ENCODE results near the gene SLC5A3. TPM values are rescaled to one million over a fixed set of nuclear protein-coding genes. Genes with fewer than 3 reads are reported as not detected.

Gene SLC5A3
- total RNA-seq, 2 donors from 2014 or later = 37.6 to 39.8 TPM

DNA sequence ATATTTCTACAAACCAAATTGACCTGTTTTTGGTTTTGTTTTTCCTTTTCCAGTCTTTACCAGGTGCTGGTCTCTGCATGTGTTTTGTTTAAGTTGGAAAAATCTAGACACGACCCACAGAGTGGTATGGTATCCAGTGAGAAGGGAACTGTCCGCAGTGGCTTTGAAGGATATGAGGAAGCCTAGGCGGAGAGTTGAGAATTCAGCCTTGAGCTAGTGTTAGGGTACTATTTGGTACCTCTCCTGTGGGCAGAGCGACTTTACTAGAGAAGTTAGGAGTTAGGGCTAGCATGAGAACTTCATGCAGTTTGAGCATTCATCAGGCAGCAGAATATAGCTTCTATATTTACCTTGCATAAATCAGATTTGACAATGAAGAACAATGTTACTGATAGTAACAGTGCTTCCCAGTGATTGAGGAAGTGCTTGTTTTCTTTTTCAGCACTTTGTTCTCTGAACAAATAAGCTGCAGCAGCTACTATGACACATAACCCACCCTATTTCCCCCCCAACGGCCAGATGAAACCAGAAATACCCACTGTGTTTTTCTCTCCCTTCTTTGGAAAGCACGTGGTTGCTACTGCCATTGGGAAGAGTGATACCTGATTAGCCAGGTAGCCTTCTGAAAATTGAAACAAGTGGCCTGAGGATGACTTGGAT, 19.0 kb downstream of the SLC5A3 start:
- ATAC-seq (replicated peaks in 1 of 2) (peak in 1 of 2 donors; percentile 40), DNase-seq (no peak)
- Mint-ChIP-seq H3K27me3 (ENCODE audit: low read depth) (no peaks in the 10 kb centered on the region), H3K4me1 (ENCODE audit: low read depth) (peaks cover 46% of the 10 kb centered on the region), H3K36me3 (ENCODE audit: insufficient read depth in 2 of 2) (peaks cover 6 to 23% of the 10 kb centered on the region in 2 donors), H3K27ac (peak overlapping the region; percentile 70), H3K4me3 (peak overlapping the region in 1 of 2 donors; percentile 13), H3K9me3 (no peaks in the 10 kb centered on the region)

- no peak overlapping the region for H3K4me3 Mint-ChIP-seq
- no peaks in the 10 kb centered on the region for H3K9me3 Mint-ChIP-seq
- H3K4me1 Mint-ChIP-seq (ENCODE audit: low read depth) = peaks cover 53% of the 10 kb centered on the region
- no peaks in the 10 kb centered on the region for H3K27me3 Mint-ChIP-seq (ENCODE audit: low read depth)
- peaks cover 6 to 25% of the 10 kb centered on the region in 2 donors for H3K36me3 Mint-ChIP-seq (ENCODE audit: insufficient read depth in 2 of 2)
- no peak overlapping the region for H3K27ac Mint-ChIP-seq
- DNase-seq = no peak
- no peak for ATAC-seq (replicated peaks in 1 of 2)
Measured at GRCh38 chr21:34093083-34093482, 19.7 kb downstream of the SLC5A3 start.

- no peak for DNase-seq
- H3K9me3 Mint-ChIP-seq = no peaks in the 10 kb centered on the region
- ATAC-seq (replicated peaks in 1 of 2) = no peak
- H3K4me3 Mint-ChIP-seq = no peak overlapping the region
- H3K27ac Mint-ChIP-seq = no peak overlapping the region
- H3K27me3 Mint-ChIP-seq (ENCODE audit: low read depth) = no peaks in the 10 kb centered on the region
- H3K4me1 Mint-ChIP-seq (ENCODE audit: low read depth) = peaks cover 71% of the 10 kb centered on the region
- H3K36me3 Mint-ChIP-seq (ENCODE audit: insufficient read depth in 2 of 2) = peaks cover 6 to 29% of the 10 kb centered on the region in 2 donors
Measured at GRCh38 chr21:34094949-34095348, 21.6 kb downstream of the SLC5A3 start.

DNA sequence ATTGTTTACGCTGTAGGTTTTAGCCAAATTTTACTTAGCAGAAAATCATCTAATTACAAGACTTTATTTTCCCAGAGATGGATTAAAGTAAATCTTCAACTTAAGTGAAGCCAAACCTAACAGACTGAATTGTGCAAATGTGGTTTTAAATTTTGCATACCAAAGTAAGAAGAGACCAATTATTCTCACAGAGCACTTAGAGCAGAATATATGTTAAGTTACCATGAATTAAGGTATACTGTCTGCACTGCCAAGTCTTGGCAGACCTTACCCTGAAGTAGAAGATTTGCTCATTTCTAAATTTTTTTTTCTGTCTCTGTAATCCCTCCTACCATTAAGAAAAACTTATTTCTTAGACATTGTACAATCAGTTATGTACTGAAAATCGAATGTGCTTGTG, 24.1 kb downstream of the SLC5A3 start:
- Mint-ChIP-seq H3K9me3 (no peaks in the 10 kb centered on the region), H3K4me3 (no peak overlapping the region), H3K36me3 (ENCODE audit: insufficient read depth in 2 of 2) (peaks cover 6 to 29% of the 10 kb centered on the region in 2 donors), H3K27me3 (ENCODE audit: low read depth) (no peaks in the 10 kb centered on the region), H3K27ac (no peak overlapping the region), H3K4me1 (ENCODE audit: low read depth) (peaks cover 76% of the 10 kb centered on the region)
- no peak for DNase-seq
- no peak for ATAC-seq (replicated peaks in 1 of 2)

DNA sequence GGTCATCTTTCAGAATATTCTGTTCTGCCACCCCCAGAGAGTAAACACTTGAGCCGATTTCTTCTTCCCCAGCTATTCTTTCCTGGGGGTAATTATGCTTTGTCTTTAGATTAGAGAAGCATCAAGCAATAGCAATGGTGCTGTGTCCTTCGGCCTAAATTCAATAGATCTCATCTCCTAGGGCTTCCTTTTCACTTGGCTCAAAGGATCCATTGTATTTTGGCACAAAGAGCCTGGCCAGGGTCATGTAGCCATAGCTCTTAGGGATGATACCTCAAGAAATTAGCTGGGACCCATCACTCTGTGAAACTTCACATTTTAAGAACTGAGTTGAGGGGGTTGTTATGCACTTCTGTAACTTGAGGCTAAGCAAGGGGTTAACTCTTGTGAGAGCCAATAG, 27.0 kb downstream of the SLC5A3 start:
- H3K9me3 Mint-ChIP-seq = no peaks in the 10 kb centered on the region
- H3K36me3 Mint-ChIP-seq (ENCODE audit: insufficient read depth in 2 of 2) = peaks cover 9 to 32% of the 10 kb centered on the region in 2 donors
- no peak overlapping the region for H3K27ac Mint-ChIP-seq

GRCh38 chr21:34100790-34101189, 27.4 kb downstream of the SLC5A3 start:
- H3K27ac Mint-ChIP-seq = peak overlapping the region; percentile 37
- no peak overlapping the region for H3K4me3 Mint-ChIP-seq
- DNase-seq = no peak
- peaks cover 9 to 31% of the 10 kb centered on the region in 2 donors for H3K36me3 Mint-ChIP-seq (ENCODE audit: insufficient read depth in 2 of 2)
- H3K4me1 Mint-ChIP-seq (ENCODE audit: low read depth) = peaks cover 93% of the 10 kb centered on the region
- ATAC-seq (replicated peaks in 1 of 2) = no peak
- no peaks in the 10 kb centered on the region for H3K27me3 Mint-ChIP-seq (ENCODE audit: low read depth)
- H3K9me3 Mint-ChIP-seq = no peaks in the 10 kb centered on the region

More for the DNA sequence above, 27.0 kb downstream of the SLC5A3 start:
- DNase-seq (no peak), ATAC-seq (replicated peaks in 1 of 2) (no peak)
- H3K4me3 Mint-ChIP-seq = no peak overlapping the region
- H3K4me1 Mint-ChIP-seq (ENCODE audit: low read depth) = peaks cover 88% of the 10 kb centered on the region
- H3K27me3 Mint-ChIP-seq (ENCODE audit: low read depth) = no peaks in the 10 kb centered on the region

- peak; percentile 62 to 75 for ATAC-seq (replicated peaks in 1 of 2)
- Mint-ChIP-seq H3K27ac (peak overlapping the region; percentile 86), H3K4me3 (peak overlapping the region in 1 of 2 donors; percentile 56), H3K4me1 (ENCODE audit: low read depth) (peaks cover 88% of the 10 kb centered on the region), H3K36me3 (ENCODE audit: insufficient read depth in 2 of 2) (peaks cover 16 to 24% of the 10 kb centered on the region in 2 donors), H3K27me3 (ENCODE audit: low read depth) (no peaks in the 10 kb centered on the region), H3K9me3 (no peaks in the 10 kb centered on the region)
- DNase-seq = no peak
Measured at GRCh38 chr21:34105947-34106541, 32.7 kb downstream of the SLC5A3 start.

- no peak for ATAC-seq (replicated peaks in 1 of 2)
Measured at GRCh38 chr21:34107606-34108005, 34.2 kb downstream of the SLC5A3 start.

DNA sequence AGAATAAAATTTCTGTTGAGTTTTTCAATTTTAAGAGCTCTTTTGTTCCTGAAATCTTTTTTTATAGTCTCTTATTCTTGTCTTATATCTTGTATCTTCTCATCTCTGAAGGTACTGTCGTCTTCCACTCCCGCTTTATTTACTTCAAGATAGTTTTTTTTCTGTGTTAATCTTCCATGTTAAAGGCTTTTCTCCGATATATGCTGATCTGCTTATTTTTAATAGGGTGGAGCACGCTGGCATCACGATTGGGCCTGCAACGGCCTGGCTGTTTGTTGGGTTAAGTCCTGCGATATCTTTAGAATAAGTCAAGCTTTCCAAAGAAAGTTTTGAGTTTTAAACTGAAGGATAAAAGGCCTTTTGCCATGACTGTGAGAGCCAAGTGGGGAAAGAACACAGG, 35.7 kb downstream of the SLC5A3 start:
- no peaks in the 10 kb centered on the region for H3K27me3 Mint-ChIP-seq (ENCODE audit: low read depth)
- ATAC-seq (replicated peaks in 1 of 2) (no peak), DNase-seq (no peak)
- no peaks in the 10 kb centered on the region for H3K9me3 Mint-ChIP-seq
- no peak overlapping the region for H3K4me3 Mint-ChIP-seq
- H3K4me1 Mint-ChIP-seq (ENCODE audit: low read depth) = peaks cover 88% of the 10 kb centered on the region
- no peak overlapping the region for H3K27ac Mint-ChIP-seq
- H3K36me3 Mint-ChIP-seq (ENCODE audit: insufficient read depth in 2 of 2) = peaks cover 20 to 22% of the 10 kb centered on the region in 2 donors

More at GRCh38 chr21:34107606-34108005, 34.2 kb downstream of the SLC5A3 start:
- Mint-ChIP-seq H3K36me3 (ENCODE audit: insufficient read depth in 2 of 2) (peaks cover 18 to 30% of the 10 kb centered on the region in 2 donors), H3K9me3 (no peaks in the 10 kb centered on the region), H3K4me3 (no peak overlapping the region), H3K27me3 (ENCODE audit: low read depth) (no peaks in the 10 kb centered on the region), H3K27ac (no peak overlapping the region), H3K4me1 (ENCODE audit: low read depth) (peaks cover 88% of the 10 kb centered on the region)
- no peak for DNase-seq

DNA sequence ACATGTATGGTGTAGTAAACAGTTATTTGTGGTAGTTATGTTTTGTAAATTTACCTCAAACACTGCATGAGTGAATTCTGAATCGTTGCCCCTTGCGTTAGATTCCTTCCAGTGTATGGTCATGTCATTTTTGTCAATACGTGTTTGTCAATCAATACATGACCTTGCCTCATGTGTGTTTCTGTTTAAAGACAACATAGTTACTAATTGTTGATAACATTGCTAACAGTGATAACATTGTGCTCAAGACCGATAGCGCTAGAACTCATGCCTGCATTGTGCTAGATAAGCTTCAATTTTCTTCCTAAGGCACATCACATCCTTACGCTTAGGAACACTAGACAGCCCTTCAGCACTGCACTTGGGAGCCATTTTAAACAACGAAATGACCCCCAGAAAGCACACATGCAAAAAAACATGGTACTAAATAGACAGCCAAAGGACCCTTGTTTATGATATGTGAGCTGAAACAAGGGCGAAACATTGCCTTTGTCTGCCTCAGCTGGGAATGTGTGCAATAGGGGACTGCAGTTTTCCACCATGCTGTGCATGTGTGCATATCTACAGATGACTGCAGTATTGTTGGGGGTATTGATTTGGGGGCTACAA, 37.3 kb downstream of the SLC5A3 start:
- DNase-seq = no peak
- Mint-ChIP-seq H3K27me3 (ENCODE audit: low read depth) (no peaks in the 10 kb centered on the region), H3K4me1 (ENCODE audit: low read depth) (peaks cover 83% of the 10 kb centered on the region), H3K27ac (no peak overlapping the region), H3K36me3 (ENCODE audit: insufficient read depth in 2 of 2) (peaks cover 20 to 23% of the 10 kb centered on the region in 2 donors), H3K9me3 (no peaks in the 10 kb centered on the region), H3K4me3 (no peak overlapping the region)
- ATAC-seq (replicated peaks in 1 of 2) = no peak

DNA sequence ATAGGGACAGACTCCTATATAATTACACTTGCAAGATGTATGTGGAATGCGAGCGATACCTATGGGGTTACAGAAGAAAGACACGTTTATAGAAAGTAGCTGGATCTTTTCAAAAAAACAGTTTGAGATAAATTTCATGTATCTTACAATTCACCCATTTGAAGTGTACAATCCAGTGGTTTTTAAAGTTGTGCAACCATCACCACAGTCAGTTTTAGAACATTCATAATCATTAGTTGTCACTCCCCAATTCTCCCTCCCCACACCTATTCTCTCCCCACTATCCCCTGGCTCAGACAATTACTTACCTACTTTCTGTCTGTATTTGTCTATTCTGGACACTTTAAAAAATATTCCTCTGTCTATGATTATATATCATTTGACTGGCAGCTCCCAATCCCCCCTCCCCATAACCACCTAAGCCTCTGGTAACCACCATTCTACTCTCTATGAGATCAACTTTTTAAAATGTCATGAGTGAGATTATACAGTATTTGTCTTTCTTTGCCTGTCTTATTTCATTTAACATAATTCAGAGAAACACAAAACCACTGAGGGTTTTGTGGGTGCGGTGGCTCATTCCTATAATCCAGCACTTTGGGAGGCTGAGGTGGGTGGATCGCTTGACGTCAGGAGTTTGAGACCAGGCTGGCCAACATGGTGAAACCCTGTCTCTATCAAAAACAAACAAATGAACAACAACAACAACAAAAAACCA, 39.1 kb downstream of the SLC5A3 start:
- H3K4me3 Mint-ChIP-seq = peak overlapping the region in 1 of 2 donors; percentile 52
- H3K36me3 Mint-ChIP-seq (ENCODE audit: insufficient read depth in 2 of 2) = peaks cover 19 to 23% of the 10 kb centered on the region in 2 donors
- no peaks in the 10 kb centered on the region for H3K9me3 Mint-ChIP-seq
- peak overlapping the region; percentile 56 for H3K27ac Mint-ChIP-seq
- peaks cover 75% of the 10 kb centered on the region for H3K4me1 Mint-ChIP-seq (ENCODE audit: low read depth)
- H3K27me3 Mint-ChIP-seq (ENCODE audit: low read depth) = no peaks in the 10 kb centered on the region
- DNase-seq (peak in 1 of 2 donors; percentile 32), ATAC-seq (replicated peaks in 1 of 2) (peak; percentile 27 to 61)

GRCh38 chr21:34113842-34114241, 40.5 kb downstream of the SLC5A3 start:
- DNase-seq = no peak
- peaks cover 65% of the 10 kb centered on the region for H3K4me1 Mint-ChIP-seq (ENCODE audit: low read depth)
- peaks cover 17 to 18% of the 10 kb centered on the region in 2 donors for H3K36me3 Mint-ChIP-seq (ENCODE audit: insufficient read depth in 2 of 2)
- no peak for ATAC-seq (replicated peaks in 1 of 2)
- no peaks in the 10 kb centered on the region for H3K27me3 Mint-ChIP-seq (ENCODE audit: low read depth)
- H3K9me3 Mint-ChIP-seq = no peaks in the 10 kb centered on the region
- no peak overlapping the region for H3K4me3 Mint-ChIP-seq
- H3K27ac Mint-ChIP-seq = no peak overlapping the region

- H3K9me3 Mint-ChIP-seq = no peaks in the 10 kb centered on the region
- no peak overlapping the region for H3K4me3 Mint-ChIP-seq
- no peak overlapping the region for H3K27ac Mint-ChIP-seq
- ATAC-seq (replicated peaks in 1 of 2) = no peak
- no peaks in the 10 kb centered on the region for H3K27me3 Mint-ChIP-seq (ENCODE audit: low read depth)
- H3K4me1 Mint-ChIP-seq (ENCODE audit: low read depth) = peaks cover 64% of the 10 kb centered on the region
- H3K36me3 Mint-ChIP-seq (ENCODE audit: insufficient read depth in 2 of 2) = peaks cover 15 to 16% of the 10 kb centered on the region in 2 donors
- no peak for DNase-seq
Measured at GRCh38 chr21:34115160-34115559, 41.8 kb downstream of the SLC5A3 start.

All from activated T-cell treated with anti-CD3 and anti-CD28 coated beads, Interleukin-2, amount 50 U/mL, for 72 hours (primary cell).